GM19043 (cell line): ENCODE results near the gene B4GALT6.

Experiments
- ATAC-seq: cut with Tn5 transposase; IDR thresholded peaks from one replicate; pipeline ENCODE4 v1.9.1; 2021; ENCODE audit warnings: low read depth; ENCODE audit not compliant: unreplicated experiment

The B4GALT6 gene

GRCh38 chr18:31694297-31694696 is 9.9 kb upstream of the B4GALT6 start:
- no peak for ATAC-seq

GRCh38 chr18:31688606-31689005 is 4.2 kb upstream of the B4GALT6 start:
- no peak for ATAC-seq

- no peak for ATAC-seq
These were observed 2.9 kb upstream of the B4GALT6 start for GRCh38 chr18:31686986-31687928.

- no peak for ATAC-seq
These were observed 2.2 kb upstream of the B4GALT6 start for GRCh38 chr18:31686572-31686971.

- peak; percentile 64 for ATAC-seq
These were observed 1.0 kb upstream of the B4GALT6 start for GRCh38 chr18:31685097-31686082.

GRCh38 chr18:31683968-31684278 is 458 bp downstream of the B4GALT6 start:
- ATAC-seq, result no peak

- no peak for ATAC-seq
These were observed 1.3 kb downstream of the B4GALT6 start for GRCh38 chr18:31683106-31683505.

GRCh38 chr18:31680831-31681568 is 3.4 kb downstream of the B4GALT6 start:
- ATAC-seq, result no peak

- ATAC-seq, result no peak
These were observed 4.0 kb downstream of the B4GALT6 start for GRCh38 chr18:31680433-31680811.

- ATAC-seq, result no peak
These were observed 4.5 kb downstream of the B4GALT6 start for GRCh38 chr18:31679791-31680432.

GRCh38 chr18:31679133-31679742 is 5.1 kb downstream of the B4GALT6 start:
- no peak for ATAC-seq

GRCh38 chr18:31678425-31678824 is 6.0 kb downstream of the B4GALT6 start:
- no peak for ATAC-seq

- ATAC-seq, result no peak
These were observed 6.8 kb downstream of the B4GALT6 start for GRCh38 chr18:31677592-31677991.

- no peak for ATAC-seq
These were observed 9.0 kb downstream of the B4GALT6 start for GRCh38 chr18:31675404-31675803.

- no peak for ATAC-seq
These were observed 11.7 kb downstream of the B4GALT6 start for GRCh38 chr18:31672628-31673135.

GRCh38 chr18:31671951-31672350 is 12.4 kb downstream of the B4GALT6 start:
- ATAC-seq, result no peak

GRCh38 chr18:31669541-31669940 is 14.8 kb downstream of the B4GALT6 start:
- no peak for ATAC-seq

- no peak for ATAC-seq
These were observed 17.2 kb downstream of the B4GALT6 start for GRCh38 chr18:31667185-31667584.

GRCh38 chr18:31666055-31666454 is 18.3 kb downstream of the B4GALT6 start:
- no peak for ATAC-seq

GRCh38 chr18:31664101-31664500 is 20.3 kb downstream of the B4GALT6 start:
- no peak for ATAC-seq
